GM21576 (cell line): ENCODE measurements around the gene UNC50.
"Not testable (repeated sequence)": the region's sequence is repeated elsewhere in the genome, so short reads cannot be mapped to it uniquely, and the experiment has no call there.

ENCODE experiments used
- ATAC-seq: cut with Tn5 transposase; IDR thresholded peaks from one replicate; pipeline ENCODE4 v1.9.1; 2021; ENCODE audit warnings: mild to moderate bottlenecking, moderate library complexity; ENCODE audit not compliant: unreplicated experiment

The UNC50 gene

DNA sequence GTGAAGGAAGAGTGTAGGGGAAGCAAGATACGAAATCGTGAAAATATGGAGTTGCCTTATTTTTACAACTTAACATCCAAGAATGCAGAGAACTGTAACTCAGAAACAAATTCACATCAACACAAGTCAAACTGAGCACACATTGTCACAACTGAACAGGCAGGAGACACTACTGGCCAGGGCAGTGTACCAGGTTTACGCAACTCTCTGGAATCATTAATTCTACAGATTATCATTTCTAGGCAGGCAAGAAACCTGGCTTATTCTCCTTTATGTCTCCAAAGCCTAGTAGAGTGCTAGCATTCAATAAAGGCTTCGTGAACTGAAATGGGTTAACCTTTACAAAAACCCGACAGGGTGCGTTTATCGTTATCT, 661 bp upstream of the UNC50 start:
- no peak for ATAC-seq

DNA sequence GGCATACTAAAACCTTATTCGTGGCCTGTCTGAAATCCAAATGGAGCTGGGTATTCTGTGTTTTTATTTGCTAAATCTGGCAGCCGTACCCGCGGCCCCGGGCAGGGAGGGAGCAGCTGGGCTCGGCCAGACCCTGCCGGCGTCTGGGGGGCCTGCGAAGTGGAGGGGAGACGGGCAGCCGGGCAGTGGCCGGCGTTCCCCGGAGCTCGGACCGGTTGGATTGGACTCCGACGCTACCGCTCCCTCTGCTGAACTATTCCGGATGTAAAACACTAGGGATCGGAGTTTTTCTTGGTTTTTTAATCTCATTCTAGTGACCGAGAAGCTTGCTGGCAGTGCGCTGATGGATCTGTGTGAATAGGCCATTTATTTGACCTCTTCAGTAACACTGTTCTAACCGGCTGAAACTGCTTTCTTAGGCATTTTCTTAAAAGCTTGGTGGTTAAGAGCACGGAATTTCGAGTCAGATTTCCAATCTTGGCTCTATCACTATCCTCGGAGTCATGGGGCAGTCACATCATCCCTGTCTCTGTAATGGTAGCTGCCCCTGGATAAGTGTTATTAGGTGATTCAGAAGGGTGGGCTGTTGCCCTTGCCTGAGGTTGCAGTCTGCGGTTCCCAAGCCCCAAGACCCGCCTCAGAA, 694 bp downstream of the UNC50 start:
- ATAC-seq: no peak

DNA sequence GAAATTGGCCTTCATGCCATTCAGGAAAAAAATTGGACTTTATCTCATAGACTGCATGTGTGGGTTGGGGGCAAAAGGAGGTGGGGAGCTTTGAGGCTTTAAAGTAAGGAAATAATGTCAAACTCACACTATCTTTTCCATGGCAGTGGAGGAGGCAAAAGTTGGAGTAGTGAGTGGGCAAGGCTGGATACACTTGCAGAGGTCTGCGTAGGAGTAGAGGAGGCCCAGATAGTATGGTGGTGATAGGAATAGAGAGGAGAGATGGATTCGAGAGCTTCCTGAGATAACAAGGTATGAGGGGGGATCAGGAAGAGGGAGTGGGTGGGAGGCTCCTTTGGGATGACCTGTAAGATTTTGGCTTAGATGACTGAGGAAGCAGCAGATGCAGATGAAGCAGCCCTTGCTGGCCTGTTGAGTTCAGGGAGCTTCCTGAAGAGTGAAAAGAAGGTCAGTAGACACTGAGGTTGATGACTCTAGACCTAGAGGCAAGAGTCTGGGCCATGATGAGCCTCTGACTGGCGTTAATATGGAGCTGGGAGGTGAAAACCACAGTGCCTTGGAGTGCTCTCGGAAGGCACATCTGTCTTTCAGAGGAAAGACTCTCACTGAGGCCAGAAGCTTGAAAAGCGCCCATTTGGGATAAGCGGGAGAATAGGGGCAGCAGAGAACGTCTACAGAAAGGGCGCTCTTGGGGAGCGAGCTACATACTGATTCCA, 5.8 kb downstream of the UNC50 start:
- ATAC-seq: no peak

DNA sequence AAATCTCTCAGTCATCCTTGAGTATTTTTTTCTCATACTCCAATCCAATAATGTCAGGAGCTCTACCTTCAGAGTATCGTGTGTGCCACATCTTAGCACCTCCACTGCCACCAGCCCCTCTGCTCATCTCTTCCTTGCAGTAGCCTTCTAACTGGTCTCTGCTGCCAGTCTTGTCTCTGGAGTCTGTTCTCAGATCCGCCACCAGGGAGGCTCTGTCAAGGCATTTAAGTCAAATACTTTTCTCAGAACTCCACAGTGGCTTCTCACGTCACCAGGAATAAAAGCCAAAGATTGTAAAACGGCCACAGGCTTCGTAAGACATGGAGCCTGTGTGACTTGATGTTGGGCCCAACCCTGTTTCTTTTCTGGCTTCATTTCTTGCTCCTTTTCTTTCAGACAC, 7.1 kb downstream of the UNC50 start:
- no peak for ATAC-seq

DNA sequence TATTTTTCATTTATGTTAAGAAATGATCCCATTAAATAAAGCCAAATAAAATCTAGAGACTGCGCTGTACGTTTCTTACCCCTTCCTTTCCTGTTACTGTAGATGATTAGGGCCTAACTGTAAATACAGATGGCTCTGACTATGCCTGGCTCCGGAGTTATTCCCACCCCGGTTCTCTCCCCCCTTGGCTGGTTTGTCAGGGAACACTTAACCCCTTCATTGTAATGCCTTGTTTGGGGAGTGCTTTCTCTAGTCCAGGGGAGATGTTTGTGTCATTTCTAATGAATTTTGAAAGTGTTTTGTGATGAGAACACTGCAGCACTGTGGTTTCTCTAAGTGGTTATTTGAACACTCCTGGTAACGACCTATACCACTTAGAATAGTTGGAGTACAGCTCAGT, 8.8 kb downstream of the UNC50 start:
- no peak for ATAC-seq

DNA sequence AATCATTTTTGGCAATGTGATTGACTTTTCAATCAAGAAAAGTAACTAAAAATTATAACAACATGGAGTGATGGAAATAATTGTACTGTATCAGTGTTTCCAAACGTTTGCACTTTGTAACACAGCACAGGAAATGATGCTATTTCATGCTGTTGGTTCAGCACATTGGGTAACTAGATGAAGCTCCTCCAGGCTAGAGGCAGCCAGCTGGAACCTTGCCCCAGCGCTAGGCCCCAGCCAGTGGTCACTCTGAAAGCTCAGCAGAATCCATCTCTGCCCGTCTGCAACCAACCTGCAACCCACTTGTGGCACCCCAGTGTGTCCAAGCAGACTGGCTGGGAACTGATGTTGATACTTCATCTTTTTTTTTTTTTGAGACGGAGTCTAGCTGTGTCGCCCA, 15.3 kb downstream of the UNC50 start:
- ATAC-seq: no peak

DNA sequence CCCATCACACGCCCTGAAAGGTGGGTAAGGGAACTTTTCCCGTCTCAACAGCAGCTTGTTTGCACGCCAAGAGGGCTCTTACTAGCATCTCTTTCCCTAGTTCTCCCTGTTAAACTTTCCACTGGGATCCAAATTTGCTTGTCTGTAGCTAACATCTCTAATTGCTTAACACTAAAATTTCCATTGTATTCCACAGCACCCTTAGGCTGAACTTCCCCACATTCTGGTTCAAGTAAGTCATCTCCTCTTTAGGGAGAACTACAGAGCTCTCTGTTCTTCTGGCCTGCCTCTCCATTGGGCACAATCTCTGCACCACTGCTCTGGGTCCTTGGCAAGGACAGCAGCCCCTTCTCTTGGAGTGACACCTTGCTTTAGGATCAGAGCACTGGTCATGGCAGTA, 24.0 kb downstream of the UNC50 start:
- ATAC-seq: no peak

DNA sequence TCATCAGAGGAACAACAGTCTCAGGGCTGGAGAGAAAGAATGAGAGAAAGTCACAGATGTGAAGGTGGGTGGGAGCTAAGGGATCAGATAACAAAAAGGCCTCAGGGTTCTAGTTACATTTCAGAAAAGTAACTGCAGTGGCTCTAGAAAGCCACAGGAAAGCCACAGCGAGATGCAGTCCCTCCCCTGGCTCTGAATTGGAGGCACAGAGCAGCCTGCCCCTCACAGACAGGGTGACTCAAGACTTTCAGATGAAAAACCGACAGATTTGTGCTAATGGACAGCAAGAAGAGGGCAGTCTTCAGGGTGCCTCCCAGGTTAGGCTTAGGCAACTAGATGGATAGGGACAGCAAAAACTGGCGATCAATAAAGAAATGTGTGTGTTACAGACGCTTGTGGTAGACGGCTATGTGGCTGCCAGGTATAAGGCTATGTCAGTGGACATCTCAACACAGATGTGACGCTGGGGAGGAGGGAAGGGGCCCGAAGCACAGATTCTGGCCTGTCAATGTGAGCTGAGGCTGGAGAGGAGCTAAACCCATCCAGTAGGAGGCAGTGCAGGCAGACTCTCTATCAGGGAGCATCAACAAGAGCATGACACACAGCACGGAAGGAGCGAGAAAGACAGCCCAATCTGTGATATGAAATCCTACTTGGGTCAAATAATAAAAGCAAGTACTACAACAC, 26.2 kb downstream of the UNC50 start:
- ATAC-seq: no peak

DNA sequence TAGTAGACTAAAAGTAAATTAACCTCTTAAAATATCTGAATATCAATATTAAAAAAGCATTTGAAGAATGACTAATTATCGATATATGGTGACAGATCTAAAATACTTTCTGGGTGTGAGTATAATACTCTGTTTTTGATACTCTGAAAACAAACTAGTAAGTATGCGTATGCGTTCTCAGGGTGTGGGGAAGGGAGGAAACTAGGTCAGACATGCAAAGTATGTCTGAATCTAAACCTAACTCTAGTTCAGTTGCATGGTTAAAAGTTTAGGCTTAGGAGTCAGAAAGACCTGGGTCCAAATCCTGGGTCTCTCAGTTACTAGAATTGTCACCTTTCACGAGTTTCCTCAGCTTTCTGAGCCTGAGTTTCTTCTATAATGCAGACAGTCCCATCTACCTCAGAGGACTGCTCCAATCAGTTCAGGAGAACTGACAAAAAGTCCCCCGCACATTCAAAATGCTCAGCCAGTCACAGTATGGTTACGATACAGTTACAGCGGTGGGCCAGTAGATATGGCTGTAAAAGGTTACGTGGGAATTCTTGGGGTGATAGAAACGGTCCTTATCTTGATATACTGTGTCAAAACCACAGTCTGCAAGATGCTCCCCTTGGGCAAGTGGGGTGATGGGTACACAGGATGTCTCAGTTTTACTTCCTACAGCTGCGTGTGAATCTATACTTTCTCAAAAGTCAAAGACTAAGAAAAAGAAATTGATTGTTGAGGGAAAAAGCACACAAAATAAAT, 29.2 kb downstream of the UNC50 start:
- ATAC-seq: peak; percentile 80

DNA sequence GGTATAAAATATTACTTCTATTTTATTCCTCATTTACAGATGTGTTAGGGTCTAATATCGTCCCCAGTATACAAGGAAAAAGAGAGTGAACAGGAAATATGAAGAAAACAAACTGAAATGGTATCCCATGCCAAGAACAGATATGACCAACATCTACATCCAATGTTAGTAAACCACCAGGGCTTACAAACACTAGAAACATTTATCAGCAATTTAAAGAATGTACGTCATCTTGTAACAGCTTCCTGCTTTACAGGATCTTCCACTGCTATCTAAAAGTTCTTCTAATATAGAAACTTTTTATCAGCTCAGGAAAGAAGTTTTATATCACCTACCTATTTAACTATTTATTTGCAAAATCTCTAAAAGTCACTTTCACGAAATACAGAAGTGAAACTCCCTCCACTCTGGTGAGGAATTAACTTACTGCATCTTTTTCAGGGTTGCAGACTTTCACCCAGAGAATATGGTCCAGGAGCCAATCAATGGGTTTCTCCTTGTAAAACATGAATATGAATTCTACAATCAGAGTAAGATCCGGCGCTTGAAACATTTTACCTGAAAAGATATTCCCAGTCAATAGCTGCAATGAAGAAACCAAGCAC, 35.2 kb downstream of the UNC50 start:
- ATAC-seq: no peak

DNA sequence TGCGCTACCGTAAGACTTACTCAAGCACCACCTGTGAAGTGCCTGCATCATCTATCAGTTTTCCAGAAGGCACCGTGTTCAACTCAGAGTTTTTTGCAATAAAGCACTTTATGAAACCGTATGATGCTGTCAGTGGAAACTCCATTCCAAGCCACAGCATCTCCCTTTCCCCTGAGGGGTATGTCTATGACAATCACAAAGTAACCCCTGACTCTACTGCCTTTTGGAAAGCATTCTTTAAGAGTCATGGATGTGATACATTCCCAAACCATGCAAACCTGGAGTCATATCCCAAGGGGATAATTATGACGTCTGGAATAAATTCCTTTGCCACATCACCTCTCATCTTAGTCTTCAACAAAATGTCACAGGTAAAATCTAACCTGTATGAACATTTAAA, 39.2 kb downstream of the UNC50 start:
- ATAC-seq: no peak

DNA sequence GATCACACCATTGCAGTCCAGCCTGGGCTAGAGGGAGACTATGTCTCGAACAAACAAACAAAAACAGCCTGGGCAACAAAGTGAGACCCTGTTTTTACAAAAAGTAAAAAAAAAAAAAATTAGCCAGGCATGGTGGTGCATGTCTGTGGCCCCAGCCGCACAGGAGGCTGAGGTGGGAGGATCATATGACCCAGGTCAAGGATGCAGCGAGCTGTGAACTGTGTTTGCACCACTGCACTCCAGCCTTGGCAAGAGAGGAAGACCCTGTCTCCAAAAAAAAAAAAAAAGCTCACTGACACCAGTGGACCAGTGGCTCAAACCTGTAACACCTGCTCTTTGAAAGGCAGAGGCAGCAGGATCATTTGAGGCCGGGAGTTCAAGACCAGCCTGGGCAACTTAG, 40.1 kb downstream of the UNC50 start:
- ATAC-seq: no peak

DNA sequence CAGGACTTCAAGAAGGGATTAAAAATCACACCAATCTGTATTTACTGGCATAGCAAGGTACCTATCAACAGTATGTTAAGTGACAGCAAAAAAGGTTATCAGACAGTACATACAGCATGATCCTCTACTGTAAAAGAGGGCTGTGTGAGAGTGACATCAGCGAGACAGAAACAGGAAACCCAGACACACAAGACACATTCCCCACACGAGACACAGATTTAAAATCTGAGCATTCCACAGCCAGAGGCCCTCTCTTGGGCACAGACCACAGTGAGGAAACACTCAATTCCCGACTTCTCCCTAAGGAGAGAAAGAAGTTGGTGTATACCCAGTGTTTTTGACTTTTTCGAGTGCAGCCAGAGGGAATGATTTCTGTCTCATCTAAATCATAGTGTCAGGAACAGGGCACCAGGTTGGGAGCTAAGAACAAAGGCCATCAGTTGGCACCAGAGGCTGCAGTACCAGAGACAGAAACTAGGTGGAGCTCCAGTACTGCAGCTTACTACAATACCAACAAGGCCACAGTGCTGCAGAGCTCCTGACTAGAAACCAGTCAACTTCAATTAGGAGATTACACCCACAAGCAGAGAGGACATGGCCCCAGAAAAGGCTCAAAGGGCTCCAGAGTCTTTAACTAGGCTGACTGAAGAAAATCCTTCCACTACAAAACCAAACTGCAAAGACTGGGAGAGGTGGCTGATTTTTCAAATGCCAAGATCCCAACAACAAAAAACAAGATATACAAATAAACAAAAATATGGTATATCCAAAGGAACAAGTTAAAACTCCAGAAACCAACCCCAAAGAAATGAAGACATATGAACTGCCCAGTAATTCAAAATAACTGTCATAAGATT, 41.0 kb downstream of the UNC50 start:
- no peak for ATAC-seq

DNA sequence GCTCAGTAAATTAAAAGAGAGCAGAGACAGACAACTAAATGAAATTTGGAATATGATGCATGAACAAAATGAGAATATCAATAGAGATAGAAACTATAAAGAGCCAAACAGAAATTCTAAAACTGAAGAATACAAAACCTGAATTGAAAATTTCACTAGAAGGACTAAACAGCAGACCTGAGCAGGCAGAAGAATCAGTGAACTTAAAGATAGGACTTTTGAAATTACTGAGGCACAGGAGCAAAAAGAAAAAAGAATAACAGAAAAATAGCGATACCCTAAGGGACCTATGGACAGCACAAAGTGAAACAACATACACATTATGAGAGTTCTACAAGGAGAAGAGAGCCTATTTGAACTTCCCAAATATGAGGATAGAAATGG, 41.6 kb downstream of the UNC50 start:
- no peak for ATAC-seq

DNA sequence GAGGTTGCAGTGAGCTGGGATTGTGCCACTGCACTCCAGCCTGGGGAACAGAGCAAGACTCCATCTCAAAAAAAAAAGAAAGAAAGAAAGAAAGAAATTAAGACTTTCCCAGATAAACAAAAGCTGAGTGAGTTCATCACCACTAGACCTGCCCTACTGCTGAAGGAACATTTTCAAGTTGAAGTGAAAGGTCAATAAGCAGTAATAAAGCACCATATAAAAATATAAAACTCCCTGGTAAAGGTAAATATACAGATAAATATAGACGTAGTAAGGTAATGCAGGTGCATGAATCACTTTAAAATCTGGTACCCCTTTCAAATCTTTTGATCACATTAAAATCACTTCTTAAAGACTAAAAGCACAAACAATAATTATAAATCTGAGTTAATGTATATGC, 42.6 kb downstream of the UNC50 start:
- no peak for ATAC-seq

DNA sequence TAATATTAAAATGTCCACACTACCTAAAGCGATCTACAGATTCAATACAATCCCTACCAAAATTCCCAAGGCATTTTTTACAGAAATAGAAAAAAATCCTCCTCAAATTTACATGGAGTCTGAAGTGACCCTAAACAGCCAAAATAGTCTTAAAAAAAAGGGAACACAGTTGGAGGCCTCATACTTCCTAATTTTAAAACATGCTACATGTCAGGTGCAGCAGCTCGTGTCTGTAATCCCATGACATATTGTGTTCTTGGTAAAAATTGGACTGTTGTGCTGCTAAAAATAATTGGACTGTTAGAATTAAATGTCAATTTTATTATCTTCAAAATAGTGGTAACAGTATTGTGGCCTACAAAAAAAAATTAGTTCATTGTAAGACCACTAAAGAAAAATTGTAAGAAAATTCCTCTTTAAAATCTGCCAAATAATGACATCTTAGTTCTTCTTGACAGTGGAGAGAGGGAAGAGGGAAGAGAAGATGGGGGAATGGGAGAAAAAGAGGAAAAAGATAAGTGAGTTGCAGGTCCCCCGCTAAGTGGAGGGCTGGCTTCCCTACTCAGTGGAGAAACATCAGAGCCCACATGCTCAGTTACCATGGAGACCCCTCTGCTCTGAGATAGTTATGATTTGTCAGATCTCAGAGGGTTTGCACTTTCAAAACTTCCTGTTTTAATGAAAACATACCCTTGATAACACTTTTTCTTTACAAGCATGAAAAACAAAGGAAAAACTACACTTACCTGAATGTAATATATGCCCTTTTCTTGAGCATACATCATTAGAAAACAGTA, 46.5 kb downstream of the UNC50 start:
- ATAC-seq: no peak

DNA sequence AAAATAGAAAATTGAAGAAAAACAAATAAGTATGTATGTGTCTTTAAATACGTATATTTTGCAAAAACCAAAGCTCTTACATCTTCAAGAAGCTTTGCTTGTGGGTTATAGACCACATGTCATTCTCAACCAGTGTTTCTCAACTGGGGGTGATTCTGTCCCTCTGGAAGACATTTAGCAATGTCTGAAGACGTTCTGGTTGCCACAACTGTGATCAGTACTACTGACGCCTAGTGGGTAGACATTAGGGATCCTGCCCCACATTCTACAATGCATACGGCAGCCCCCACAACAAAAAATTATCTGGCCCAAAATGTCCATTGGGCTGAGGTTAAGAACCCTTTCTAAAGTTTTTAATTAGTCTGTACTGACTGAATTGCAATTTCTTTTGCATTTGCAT, 48.4 kb downstream of the UNC50 start:
- ATAC-seq: no peak

DNA sequence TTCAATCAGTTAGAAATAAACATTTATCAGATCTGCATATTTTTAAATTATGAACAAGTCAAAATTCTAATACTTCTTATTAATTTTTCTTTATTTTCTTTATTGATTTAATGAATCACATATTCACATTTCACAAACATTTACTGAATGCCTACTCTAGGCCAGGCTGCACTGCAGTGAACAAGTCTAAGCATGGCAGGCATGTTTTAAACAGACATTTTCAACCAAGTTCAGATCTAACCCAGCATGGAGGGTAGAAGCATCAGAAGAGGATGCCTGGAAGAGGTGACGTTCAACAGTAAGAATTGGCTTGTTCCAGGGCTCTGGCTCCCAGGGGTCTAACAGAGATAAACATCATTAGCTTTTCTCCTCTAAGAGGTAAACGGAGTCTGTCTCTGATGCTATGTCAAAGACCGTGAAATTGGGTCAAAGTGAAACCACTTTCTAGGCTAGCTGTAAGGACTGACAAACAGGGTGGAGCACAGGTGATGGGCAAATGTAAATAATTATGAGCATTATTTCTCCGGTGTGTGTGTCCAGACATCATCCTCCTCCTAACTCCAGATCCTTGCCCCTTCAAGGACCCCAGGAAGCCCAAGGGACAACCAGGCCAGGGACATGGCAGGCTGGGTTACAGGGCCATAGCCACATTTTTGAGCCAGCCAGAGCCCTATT, 50.6 kb downstream of the UNC50 start:
- no peak for ATAC-seq

DNA sequence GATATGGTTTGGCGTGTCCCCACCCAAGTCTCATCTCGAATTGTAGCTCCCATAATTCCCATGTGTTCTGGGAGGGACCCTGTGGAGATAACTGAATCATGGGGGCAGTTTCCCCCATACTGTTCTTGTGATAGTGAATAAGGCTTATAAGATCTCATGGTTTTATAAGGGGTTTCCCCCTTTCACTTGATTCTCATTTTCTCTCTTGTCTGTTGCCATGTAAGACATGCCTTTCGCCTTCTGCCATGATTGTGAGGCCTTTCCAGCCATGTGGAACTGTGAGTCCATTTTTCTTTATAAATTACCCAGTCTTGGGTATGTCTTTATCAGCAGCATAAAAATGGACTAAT, 51.1 kb downstream of the UNC50 start:
- ATAC-seq: not testable (repeated sequence)
